Endothelial cell (in vitro differentiated cells): Measurements from ENCODE around the gene ATP4B. TPM values are rescaled to one million over a fixed set of nuclear protein-coding genes. Genes with fewer than 3 reads are reported as not detected.

Experiments
- DNase-seq: peaks from one replicate; pipeline ENCODE4 v3.0.0; 2021; ENCODE audit warnings: low spot score
- H3K27ac Mint-ChIP-seq: one replicate; pipeline ENCODE4 v1.8.0; 2021; ENCODE audit warnings: mixed read lengths, inconsistent platforms; ENCODE audit not compliant: unreplicated experiment
- H3K27me3 Mint-ChIP-seq: one replicate; pipeline ENCODE4 v1.8.0; 2021; ENCODE audit warnings: mild to moderate bottlenecking, moderate library complexity, mixed read lengths, inconsistent platforms; ENCODE audit not compliant: unreplicated experiment
- H3K36me3 Mint-ChIP-seq: one replicate; pipeline ENCODE4 v1.8.0; 2021; ENCODE audit warnings: mild to moderate bottlenecking, low read depth, mixed read lengths, inconsistent platforms; ENCODE audit not compliant: unreplicated experiment
- H3K4me1 Mint-ChIP-seq: one replicate; pipeline ENCODE4 v1.8.0; 2021; ENCODE audit warnings: mild to moderate bottlenecking, mixed read lengths, inconsistent platforms; ENCODE audit not compliant: unreplicated experiment
- H3K4me3 Mint-ChIP-seq: one replicate; pipeline ENCODE4 v1.8.0; 2021; ENCODE audit warnings: mild to moderate bottlenecking, mixed read lengths, inconsistent platforms; ENCODE audit not compliant: unreplicated experiment
- H3K9me3 Mint-ChIP-seq: one replicate; pipeline ENCODE4 v1.8.0; 2021; ENCODE audit warnings: mixed read lengths, inconsistent platforms; ENCODE audit not compliant: unreplicated experiment
- total RNA-seq: library from RNA; stranded (reverse); fragmentation: NEBNext Ultra II Directional; extraction: Animal tissue kit (Norgen Biotek cat#: 25700); gene quantifications from one replicate; pipeline ENCODE4 v1.2.1, GENCODE V29; 2021; ENCODE audit not compliant: unreplicated experiment
- TF ChIP-seq, protein P1 (sequence below): fragments of 200-600 bp; sonication (generic); IDR thresholded peaks from one replicate; pipeline ENCODE4 v1.5.0; 2021; ENCODE audit warnings: antibody characterized with exemption; ENCODE audit not compliant: unreplicated experiment

ATP4B gene
- total RNA-seq, 1 donor from 2014 or later, result not detected

DNA sequence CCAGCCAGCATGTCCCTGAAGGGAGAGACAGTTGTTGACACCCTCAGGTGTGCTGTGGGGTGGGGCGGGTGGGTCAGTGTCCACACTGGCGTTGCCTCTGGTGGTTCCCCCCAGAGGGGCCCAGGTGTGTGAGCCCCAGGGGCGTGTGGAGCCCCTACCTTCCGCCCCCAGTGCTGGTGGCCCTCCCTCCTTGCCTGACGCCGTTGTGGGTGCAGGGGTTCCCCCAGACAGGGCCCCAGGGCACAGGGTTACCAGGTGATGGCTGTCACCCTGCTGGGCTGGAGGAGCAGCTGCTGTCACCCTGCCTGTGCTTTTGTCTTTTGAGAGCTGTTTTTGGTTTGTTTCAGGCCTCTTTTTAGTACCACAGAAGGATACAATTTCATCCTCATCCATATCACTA lies 27.2 kb downstream of the ATP4B start:
- H3K27ac Mint-ChIP-seq, result no peak overlapping the region
- TF ChIP-seq, protein P1, sequence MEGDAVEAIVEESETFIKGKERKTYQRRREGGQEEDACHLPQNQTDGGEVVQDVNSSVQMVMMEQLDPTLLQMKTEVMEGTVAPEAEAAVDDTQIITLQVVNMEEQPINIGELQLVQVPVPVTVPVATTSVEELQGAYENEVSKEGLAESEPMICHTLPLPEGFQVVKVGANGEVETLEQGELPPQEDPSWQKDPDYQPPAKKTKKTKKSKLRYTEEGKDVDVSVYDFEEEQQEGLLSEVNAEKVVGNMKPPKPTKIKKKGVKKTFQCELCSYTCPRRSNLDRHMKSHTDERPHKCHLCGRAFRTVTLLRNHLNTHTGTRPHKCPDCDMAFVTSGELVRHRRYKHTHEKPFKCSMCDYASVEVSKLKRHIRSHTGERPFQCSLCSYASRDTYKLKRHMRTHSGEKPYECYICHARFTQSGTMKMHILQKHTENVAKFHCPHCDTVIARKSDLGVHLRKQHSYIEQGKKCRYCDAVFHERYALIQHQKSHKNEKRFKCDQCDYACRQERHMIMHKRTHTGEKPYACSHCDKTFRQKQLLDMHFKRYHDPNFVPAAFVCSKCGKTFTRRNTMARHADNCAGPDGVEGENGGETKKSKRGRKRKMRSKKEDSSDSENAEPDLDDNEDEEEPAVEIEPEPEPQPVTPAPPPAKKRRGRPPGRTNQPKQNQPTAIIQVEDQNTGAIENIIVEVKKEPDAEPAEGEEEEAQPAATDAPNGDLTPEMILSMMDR, result no peak
- peaks cover 51% of the 10 kb centered on the region for H3K36me3 Mint-ChIP-seq
- no peak for DNase-seq
- H3K4me1 Mint-ChIP-seq, result peaks cover 67% of the 10 kb centered on the region
- no peak overlapping the region for H3K4me3 Mint-ChIP-seq
- no peaks in the 10 kb centered on the region for H3K9me3 Mint-ChIP-seq
- H3K27me3 Mint-ChIP-seq, result peaks cover 12% of the 10 kb centered on the region

DNA sequence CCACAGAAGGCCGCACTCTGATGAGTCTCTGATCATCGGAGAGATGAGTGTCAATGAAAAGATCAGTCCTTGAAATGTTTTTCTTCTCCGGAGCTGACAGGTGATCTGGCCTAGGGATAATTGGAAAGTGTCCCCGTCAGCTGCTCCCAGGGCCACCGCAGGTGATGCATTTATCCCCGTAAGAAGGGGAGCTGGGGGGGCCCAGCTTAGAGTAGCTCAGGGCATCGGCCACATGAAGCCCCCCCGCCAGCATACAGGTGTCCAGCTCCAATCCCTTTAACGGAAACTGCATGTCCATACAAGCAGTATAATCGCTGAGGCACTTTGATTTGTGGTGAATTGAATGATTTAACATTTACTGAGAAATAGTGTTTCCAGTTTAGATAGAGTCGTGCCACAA lies 27.7 kb downstream of the ATP4B start:
- DNase-seq, result no peak
- Mint-ChIP-seq H3K4me3 (no peak overlapping the region), H3K36me3 (peaks cover 53% of the 10 kb centered on the region), H3K27me3 (peaks cover 12% of the 10 kb centered on the region), H3K9me3 (no peaks in the 10 kb centered on the region), H3K27ac (no peak overlapping the region), H3K4me1 (peaks cover 67% of the 10 kb centered on the region)
- TF ChIP-seq, protein P1, result no peak

DNA sequence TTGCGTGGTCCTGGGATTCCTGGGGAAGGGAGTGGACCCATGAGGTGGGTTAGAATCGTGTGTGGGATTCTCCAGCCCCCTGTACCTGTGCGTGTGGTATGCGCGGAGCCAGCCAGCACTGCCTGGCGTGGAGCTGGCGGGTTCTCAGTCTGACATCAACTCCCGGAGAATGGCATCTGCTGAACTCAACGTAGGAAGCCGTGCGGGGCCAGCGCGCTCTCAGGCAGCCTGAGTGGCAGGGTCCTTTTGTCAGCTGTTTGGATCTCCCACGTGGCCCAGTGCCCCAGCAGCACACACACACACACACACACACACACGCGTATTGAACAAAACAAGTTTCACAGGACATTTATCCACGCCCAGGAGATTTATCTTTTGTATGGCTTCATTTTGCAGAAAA lies 28.1 kb downstream of the ATP4B start:
- DNase-seq, result no peak
- peaks cover 56% of the 10 kb centered on the region for H3K36me3 Mint-ChIP-seq
- no peak overlapping the region for H3K27ac Mint-ChIP-seq
- H3K9me3 Mint-ChIP-seq, result no peaks in the 10 kb centered on the region
- H3K4me1 Mint-ChIP-seq, result peaks cover 67% of the 10 kb centered on the region
- peak overlapping the region; percentile 47 for H3K4me3 Mint-ChIP-seq
- peaks cover 12% of the 10 kb centered on the region for H3K27me3 Mint-ChIP-seq
- TF ChIP-seq, protein P1, result no peak

DNA sequence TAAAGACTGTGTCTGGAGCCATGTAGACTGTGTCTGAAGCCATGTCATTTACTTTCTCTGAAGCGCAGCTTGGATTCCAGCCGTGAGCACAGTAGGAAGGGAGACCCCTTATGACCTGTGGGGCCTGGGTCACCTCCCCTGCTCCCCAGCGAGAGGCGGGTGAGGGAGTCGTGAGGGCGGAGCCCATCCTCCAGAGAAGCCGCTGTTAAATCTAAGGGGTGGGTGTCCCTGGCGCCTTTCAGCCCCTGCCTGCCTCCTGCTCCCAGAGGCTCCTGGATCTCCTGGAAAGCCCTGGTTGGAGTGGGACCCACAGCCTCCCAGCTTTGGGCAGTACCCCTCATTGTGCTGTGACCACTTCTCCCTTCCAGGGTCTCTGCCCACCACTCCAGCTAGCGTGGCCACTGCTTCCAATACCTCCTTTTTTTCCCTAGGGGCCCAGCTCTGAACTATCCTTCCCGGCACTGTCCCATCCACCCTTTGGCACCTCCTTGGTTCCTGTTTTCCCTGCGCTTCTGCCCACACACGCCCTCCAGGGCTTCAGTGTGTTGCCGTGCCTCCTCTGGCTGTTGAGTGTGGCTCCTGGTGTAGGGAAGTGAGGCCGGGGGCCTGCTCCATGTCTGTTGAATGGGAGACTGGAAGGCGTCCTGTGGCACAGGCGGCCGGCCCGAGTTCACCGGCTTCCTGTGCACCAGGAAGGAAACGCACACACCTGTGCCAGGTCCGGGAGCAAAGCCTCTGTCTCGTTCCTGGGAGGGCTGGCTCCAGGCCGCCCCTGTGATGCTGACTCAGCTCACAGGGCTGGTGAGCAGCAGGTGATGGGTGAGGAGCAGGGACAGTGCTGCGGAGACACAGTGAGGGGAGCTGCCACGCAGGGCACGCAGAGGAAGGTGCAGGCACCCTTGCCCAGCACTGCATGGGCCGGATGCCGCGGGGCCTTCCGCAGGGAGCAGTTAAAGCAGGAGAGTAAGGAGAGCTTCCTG lies 29.4 kb downstream of the ATP4B start:
- H3K27ac Mint-ChIP-seq, result peak overlapping the region; percentile 79
- no peaks in the 10 kb centered on the region for H3K9me3 Mint-ChIP-seq
- H3K4me3 Mint-ChIP-seq, result peak overlapping the region; percentile 51
- H3K36me3 Mint-ChIP-seq, result peaks cover 51% of the 10 kb centered on the region
- peaks cover 11% of the 10 kb centered on the region for H3K27me3 Mint-ChIP-seq
- TF ChIP-seq, protein P1, result no peak
- peaks cover 55% of the 10 kb centered on the region for H3K4me1 Mint-ChIP-seq
- no peak for DNase-seq

DNA sequence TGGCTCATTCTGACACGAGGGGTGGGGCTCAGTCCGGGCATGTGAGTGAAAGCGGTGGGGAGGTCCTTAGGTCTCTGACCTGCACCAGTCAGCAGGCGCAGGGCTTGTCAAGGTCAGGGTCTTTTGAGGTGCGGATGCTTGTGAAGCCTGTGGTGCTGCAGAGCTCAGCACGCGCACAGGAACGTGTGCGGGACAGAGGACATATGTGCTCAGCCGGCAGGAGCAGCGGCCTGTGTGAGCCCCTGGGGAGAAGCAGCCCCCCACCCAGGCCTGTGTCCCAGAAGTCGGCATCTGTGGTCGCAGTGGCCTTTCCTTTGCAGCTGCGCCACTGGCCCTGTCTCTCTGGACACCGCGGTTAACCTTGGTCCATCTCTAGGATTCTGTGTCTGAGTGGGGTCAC lies 30.9 kb downstream of the ATP4B start:
- H3K27ac Mint-ChIP-seq, result no peak overlapping the region
- TF ChIP-seq, protein P1, result no peak
- H3K9me3 Mint-ChIP-seq, result no peaks in the 10 kb centered on the region
- H3K4me1 Mint-ChIP-seq, result peaks cover 40% of the 10 kb centered on the region
- H3K4me3 Mint-ChIP-seq, result peak overlapping the region; percentile 23
- H3K36me3 Mint-ChIP-seq, result peaks cover 53% of the 10 kb centered on the region
- peaks cover 11% of the 10 kb centered on the region for H3K27me3 Mint-ChIP-seq
- DNase-seq, result no peak
